Measurements from ENCODE around the gene GRIN2A. TPM values are rescaled to one million over a fixed set of nuclear protein-coding genes. Genes with fewer than 3 reads are reported as not detected.

Gene GRIN2A
- total and polyA plus RNA-seq, 2 of the 13 experiments (the other 11 are each of a cell fraction or from before 2014, with no cell fraction given), result not detected

DNA sequence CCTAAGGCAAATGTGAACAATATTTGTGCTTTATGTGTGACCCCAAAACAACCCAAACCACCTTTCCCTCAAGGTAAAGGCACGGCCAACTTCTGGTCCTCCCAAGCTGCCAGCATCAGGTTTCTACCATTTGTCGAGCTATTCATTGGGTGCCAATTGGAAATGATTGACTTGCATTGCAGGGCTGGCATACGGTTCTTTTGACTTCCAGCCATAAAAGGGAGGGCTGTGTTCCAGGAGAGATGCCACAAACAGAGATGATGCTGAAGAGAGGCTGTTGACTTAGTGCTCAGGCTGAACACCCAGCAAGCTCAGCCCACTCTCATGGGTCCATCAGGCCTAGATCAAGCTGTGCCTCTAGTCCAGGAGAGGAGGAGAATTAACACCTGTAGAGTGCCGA, 252.4 kb downstream of the GRIN2A start:
- no peak for TF ChIP-seq SMAD9 (CRISPR knock-in tag; IDR thresholded peaks at IDR 0.05)
- no peak for TF ChIP-seq TCF12 (IDR thresholded peaks at IDR 0.05)
- no peak for TF ChIP-seq TCF12 (CRISPR knock-in tag; IDR thresholded peaks at IDR 0.05)
- no peak for TF ChIP-seq ZNF672 (CRISPR knock-in tag; IDR thresholded peaks at IDR 0.05)
- TF ChIP-seq, protein P1, sequence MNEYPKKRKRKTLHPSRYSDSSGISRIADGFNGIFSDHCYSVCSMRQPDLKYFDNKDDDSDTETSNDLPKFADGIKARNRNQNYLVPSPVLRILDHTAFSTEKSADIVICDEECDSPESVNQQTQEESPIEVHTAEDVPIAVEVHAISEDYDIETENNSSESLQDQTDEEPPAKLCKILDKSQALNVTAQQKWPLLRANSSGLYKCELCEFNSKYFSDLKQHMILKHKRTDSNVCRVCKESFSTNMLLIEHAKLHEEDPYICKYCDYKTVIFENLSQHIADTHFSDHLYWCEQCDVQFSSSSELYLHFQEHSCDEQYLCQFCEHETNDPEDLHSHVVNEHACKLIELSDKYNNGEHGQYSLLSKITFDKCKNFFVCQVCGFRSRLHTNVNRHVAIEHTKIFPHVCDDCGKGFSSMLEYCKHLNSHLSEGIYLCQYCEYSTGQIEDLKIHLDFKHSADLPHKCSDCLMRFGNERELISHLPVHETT (CRISPR knock-in tag; conservative IDR thresholded peaks at IDR 0.05), result no peak
- WGBS (ENCODE audit: low lambda C conversion rate), result 2% methylated on average over 4 of the region's 4 CpGs
- no peak for FAIRE-seq
- Histone ChIP-seq H3K27ac (ENCODE audit: extremely low read length, insufficient read depth, low read length) (no peak overlapping the region), H3K4me1 (ENCODE audit: insufficient read depth, low read length) (no peaks in the 10 kb centered on the region), H3K36me3 (replicated peaks in 1 of 2; ENCODE audit: control insufficient read depth in 1 of 2, insufficient read depth in 2 of 2, low read length in 2 of 2) (no peaks in the 10 kb centered on the region), H4K20me1 (ENCODE audit: insufficient read depth, low read length) (no peaks in the 10 kb centered on the region), H3K9ac (ENCODE audit: insufficient read depth, low read depth, low read length) (no peak overlapping the region), H3K9me3 (ENCODE audit: low read length) (no peaks in the 10 kb centered on the region), H2AFZ (ENCODE audit: low read length) (no peak overlapping the region), H3K27me3 (ENCODE audit: control insufficient read depth in 1 of 2, insufficient read depth in 2 of 2, low read length in 2 of 2) (no peaks in the 10 kb centered on the region), H3K4me2 (ENCODE audit: low read depth, low read length) (no peak overlapping the region), H3K79me2 (ENCODE audit: insufficient read depth, low read length) (no peaks in the 10 kb centered on the region), H3K4me3 (replicated peaks in 1 of 3; ENCODE audit: insufficient read depth in 1 of 3, low read depth in 2 of 3, low read length in 3 of 3) (no peak overlapping the region)
- intact Hi-C loops (cut with micrococcal nuclease; ENCODE audit: unreplicated experiment) (no loop called here), in situ Hi-C loops (cut with HindIII; ENCODE audit: extremely low pct_ligation_motif_present, low pct_unique_long_range_greater_than_20kb) (no loop called here)
- no peak for ATAC-seq
- POLR2A ChIA-PET, result no interaction called here
- BruUV-seq (replicated peaks), result no TSS peak
- DNase-seq (ENCODE audit: low spot score), result no peak
- CTCF ChIA-PET (ENCODE audit: low intra/inter-chr PET ratio, low total read pairs), result no interaction called here

DNA sequence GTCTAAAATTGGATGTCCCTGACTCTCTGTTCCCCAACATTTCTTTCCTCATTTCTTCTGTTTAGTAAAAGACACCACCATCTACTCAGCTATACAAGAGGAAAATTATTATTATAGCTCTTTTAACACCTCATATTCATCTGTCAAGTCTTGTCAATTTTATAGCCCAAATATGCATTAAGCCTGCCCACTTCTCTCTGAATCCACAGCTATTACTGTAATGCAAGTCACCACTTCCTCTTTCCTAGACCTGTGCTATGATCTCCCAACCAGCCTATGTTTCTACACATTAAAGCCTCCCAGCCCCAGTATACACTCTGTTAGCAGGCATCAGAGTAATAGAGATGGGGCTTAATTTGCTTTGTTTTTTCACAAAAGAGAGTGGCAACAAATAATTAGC, 252.9 kb downstream of the GRIN2A start:
- in situ Hi-C loops (cut with HindIII; ENCODE audit: extremely low pct_ligation_motif_present, low pct_unique_long_range_greater_than_20kb), result no loop called here
- H3K36me3 ChIP-seq (replicated peaks in 1 of 2; ENCODE audit: control insufficient read depth in 1 of 2, insufficient read depth in 2 of 2, low read length in 2 of 2), result no peaks in the 10 kb centered on the region
- CTCF ChIA-PET (ENCODE audit: low intra/inter-chr PET ratio, low total read pairs), result no interaction called here

More for the DNA sequence above, 252.9 kb downstream of the GRIN2A start:
- Histone ChIP-seq H3K9ac (ENCODE audit: insufficient read depth, low read depth, low read length) (no peak overlapping the region), H3K27me3 (ENCODE audit: control insufficient read depth in 1 of 2, insufficient read depth in 2 of 2, low read length in 2 of 2) (no peaks in the 10 kb centered on the region), H2AFZ (ENCODE audit: low read length) (no peak overlapping the region), H3K4me2 (ENCODE audit: low read depth, low read length) (no peak overlapping the region), H3K79me2 (ENCODE audit: insufficient read depth, low read length) (no peaks in the 10 kb centered on the region), H3K27ac (ENCODE audit: extremely low read length, insufficient read depth, low read length) (no peak overlapping the region), H3K9me3 (ENCODE audit: low read length) (no peaks in the 10 kb centered on the region), H3K4me3 (replicated peaks in 1 of 3; ENCODE audit: insufficient read depth in 1 of 3, low read depth in 2 of 3, low read length in 3 of 3) (no peak overlapping the region), H4K20me1 (ENCODE audit: insufficient read depth, low read length) (no peaks in the 10 kb centered on the region), H3K4me1 (ENCODE audit: insufficient read depth, low read length) (no peaks in the 10 kb centered on the region)
- POLR2A ChIA-PET, result no interaction called here
- no TSS peak for BruUV-seq (replicated peaks)
- intact Hi-C loops (cut with micrococcal nuclease; ENCODE audit: unreplicated experiment), result no loop called here
- FAIRE-seq (no peak), DNase-seq (ENCODE audit: low spot score) (no peak), ATAC-seq (no peak)
- TF ChIP-seq TGIF2 (CRISPR knock-in tag; IDR thresholded peaks at IDR 0.05) (no peak), NFKB2 (CRISPR knock-in tag; IDR thresholded peaks at IDR 0.05; ENCODE audit: borderline replicate concordance) (no peak), FOSL1 (CRISPR knock-in tag; IDR thresholded peaks at IDR 0.05; ENCODE audit: borderline replicate concordance) (no peak), ZNF282 (IDR thresholded peaks at IDR 0.05; ENCODE audit: partially characterized antibody) (no peak), ZNF772 (CRISPR knock-in tag; IDR thresholded peaks at IDR 0.05) (no peak), GPN1 (CRISPR knock-in tag; IDR thresholded peaks at IDR 0.05; ENCODE audit: borderline replicate concordance) (no peak), MXD4 (CRISPR knock-in tag; IDR thresholded peaks at IDR 0.05) (no peak), KAT8 (CRISPR knock-in tag; IDR thresholded peaks at IDR 0.05) (no peak), ZNF354B (CRISPR knock-in tag; IDR thresholded peaks at IDR 0.05) (no peak), CHCHD3 (CRISPR knock-in tag; IDR thresholded peaks at IDR 0.05) (no peak), CBX1 (IDR thresholded peaks at IDR 0.05; ENCODE audit: low read depth) (no peak), ZSCAN31 (CRISPR knock-in tag; IDR thresholded peaks at IDR 0.05; ENCODE audit: low read depth) (no peak)
- TF ChIP-seq, protein P2, sequence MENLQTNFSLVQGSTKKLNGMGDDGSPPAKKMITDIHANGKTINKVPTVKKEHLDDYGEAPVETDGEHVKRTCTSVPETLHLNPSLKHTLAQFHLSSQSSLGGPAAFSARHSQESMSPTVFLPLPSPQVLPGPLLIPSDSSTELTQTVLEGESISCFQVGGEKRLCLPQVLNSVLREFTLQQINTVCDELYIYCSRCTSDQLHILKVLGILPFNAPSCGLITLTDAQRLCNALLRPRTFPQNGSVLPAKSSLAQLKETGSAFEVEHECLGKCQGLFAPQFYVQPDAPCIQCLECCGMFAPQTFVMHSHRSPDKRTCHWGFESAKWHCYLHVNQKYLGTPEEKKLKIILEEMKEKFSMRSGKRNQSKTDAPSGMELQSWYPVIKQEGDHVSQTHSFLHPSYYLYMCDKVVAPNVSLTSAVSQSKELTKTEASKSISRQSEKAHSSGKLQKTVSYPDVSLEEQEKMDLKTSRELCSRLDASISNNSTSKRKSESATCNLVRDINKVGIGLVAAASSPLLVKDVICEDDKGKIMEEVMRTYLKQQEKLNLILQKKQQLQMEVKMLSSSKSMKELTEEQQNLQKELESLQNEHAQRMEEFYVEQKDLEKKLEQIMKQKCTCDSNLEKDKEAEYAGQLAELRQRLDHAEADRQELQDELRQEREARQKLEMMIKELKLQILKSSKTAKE (CRISPR knock-in tag; IDR thresholded peaks at IDR 0.05; ENCODE audit: borderline replicate concordance), result no peak

Measured in HepG2 (cell line).